HL-60 (cell line): Measurements from ENCODE around the gene USH2A.

Source experiments
- CTCF ChIP-seq: IDR thresholded peaks from one replicate; pipeline ENCODE4 v1.5.1; 2011; ENCODE audit warnings: low read length, control low read depth, inconsistent platforms; ENCODE audit not compliant: insufficient read depth
- GABPA ChIP-seq: IDR thresholded peaks from 2 replicates; pipeline ENCODE4 v1.6.1; 2012; ENCODE audit warnings: low read depth
- REST ChIP-seq: IDR thresholded peaks from 2 replicates; pipeline ENCODE4 v1.6.1; 2012; ENCODE audit warnings: low read depth; ENCODE audit not compliant: insufficient replicate concordance

DNA sequence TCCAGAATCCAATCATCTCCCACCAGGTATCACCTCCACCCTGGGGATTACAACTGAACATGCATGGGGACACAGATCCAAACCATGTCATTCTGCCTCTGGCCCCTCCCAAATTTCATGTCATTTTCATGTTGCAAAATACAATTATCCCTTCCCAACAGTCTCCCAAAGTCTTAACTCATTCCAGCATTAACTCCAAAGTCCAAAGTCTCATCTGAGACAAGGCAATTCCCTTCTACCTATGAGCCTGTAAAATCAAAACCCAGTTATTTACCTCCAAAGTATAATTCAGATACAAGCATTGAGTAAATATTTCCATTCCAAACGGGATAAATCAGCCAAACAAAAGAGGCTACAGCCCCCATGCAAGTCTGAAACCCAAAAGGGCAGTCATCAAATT lies 73.1 kb downstream of the USH2A start:
- no peak for TF ChIP-seq CTCF
- TF ChIP-seq GABPA = no peak
- TF ChIP-seq REST = no peak
